Kasumi-1 (cell line): ENCODE data around the gene CFAP46.

Source experiments
- DNase-seq, 2 experiments: peaks; one replicate each; lab custom pipeline; 2025; lab: John Stamatoyannopoulos, UW

CFAP46 gene

DNA sequence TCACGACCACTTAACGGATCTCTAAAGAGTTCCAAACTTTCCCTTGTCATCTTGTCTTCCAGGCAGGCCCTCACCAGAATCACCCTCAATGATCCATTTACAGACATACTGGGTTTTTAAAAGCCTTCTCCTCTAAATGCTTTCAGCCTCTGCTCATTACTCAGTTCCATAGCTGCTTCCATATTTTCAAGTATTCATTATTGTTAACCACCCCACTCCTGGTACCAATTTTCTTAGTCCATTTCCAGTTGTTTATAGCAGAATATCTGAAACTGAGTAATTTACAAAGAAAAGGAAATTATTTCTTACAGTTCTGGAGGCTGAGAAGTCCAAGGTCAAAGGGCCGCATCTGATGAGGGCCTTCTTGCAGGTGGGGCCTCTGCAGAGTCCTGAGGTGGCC lies 100.0 kb downstream of the CFAP46 start:
- DNase-seq, result no peak

DNA sequence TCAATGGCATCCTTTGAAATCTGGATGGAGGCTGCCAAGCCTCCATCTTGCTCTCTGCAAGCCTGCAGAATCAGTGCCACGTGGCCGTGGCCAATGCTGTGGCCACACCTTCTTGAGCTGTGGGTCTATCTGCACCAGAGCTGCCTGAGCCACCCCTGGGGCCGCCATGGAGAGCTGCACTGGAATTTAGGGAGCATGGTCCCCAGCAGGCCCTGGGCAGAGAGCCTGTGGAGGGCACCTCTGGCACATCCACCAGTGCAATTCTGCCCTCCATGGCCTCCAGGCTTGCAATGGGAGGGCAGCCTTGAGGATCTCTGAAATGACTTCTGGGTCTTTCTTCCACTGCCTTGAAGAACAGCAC lies 100.8 kb downstream of the CFAP46 start:
- no peak for DNase-seq

DNA sequence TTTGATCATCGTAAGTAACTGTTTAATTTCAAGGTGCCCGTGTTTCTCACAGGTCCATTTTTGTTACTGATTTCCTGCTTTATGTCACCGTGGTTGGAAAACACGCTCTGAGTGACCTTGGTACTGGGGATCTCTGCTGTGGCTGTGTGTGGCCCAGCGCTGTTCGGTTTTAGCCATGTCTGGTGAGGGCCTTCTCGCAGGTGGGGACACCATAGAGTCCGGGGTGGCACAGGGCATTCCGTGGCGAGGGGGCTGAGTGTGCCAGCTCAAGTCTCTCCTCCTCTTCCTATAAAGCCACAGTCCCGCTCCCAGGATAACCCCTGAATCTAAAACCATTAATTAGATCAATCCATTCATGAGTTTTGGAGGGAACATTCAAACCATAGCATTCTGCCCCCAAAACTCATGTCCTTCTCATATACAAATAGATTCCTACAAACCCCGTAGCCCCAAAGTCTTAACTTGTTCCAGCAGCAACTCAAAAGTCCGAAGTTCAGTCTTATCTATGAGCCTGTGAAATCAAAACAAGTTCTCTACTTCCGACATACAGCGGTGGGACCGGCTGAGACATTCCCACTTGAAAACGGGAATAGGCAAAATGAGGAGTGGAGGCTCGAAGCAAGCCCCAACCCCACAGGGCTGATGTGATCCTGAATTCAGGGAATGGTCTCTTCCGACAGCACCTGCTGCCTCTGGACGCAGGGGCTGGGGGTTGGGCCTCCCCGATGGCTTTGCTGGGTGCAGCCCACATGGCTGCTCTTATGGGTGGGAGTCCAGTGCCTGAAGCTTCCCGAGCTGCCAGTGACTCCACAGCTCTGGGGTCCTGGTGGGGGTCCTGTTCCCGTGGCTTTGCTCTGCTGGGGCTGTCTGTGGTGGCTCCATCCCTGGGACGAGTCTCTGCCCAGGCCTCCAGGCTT lies 101.4 kb downstream of the CFAP46 start:
- no peak for DNase-seq

DNA sequence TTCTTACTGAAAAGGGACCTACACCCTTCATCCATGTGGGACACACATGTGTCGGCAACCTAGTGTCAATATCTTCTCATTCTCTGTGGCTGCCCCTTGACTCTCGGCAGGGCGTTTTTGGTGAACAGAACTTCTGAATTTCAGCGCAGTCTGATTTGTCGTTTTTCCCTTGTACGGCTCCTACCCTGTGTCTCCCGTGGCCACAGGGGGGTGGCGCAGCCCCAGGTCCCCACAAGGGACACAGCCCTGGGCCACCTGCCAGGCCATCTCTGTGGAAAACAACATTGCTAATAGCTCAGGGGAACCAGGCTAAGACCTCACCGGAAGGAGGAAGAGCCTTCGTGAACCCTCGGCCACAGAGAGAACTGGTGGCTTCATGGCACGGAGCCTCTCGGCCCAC lies 103.3 kb downstream of the CFAP46 start:
- DNase-seq, result no peak

DNA sequence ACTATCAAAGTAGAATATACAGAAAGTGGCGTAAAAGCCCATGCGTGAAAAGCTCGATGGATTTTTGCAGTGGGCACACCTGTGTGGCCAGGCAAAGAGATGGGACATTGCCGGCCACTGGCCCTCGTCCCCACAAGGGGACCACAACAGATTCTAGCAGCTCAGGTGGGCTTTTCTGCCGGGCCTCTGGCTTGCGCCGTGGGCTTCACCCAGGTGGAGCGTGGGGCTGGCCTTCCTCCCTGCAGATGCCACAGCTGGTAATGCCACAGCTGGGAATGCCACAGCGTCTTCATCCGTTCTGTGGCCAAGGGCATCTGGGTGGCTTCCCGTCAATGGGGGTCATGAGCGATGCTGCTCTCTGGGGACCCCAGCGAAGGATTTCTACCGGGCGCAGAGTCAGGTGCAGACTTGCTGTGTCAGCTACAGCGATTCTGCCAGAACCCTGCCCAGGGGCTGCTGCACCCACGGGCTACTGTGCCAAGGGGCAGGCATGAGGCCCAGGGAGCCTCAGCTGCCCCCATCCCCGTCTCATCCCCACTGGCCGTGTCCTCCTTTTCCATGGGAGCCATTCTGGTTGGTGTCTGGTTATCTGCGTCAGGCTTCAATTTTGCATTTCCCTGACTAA lies 103.9 kb downstream of the CFAP46 start:
- no peak for DNase-seq

DNA sequence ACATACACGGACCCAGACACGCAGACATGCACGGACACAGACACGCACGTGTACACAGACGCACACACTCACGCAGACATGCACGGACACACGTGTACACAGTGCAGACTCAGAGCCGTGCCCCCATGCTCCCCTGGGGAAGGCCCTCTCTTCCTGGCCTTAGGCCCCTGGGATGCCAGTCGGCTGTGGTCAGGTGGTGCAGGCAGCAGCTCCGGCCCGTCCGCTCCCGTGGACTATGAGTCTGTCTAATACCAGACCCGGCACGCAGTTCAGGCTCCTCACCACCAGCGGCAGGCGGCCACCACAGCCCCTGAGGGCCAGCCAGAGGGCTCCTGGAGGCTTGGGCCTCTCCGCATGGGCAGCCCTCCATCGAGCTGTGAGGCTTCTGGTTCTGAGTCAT lies 104.5 kb downstream of the CFAP46 start:
- DNase-seq, result no peak

DNA sequence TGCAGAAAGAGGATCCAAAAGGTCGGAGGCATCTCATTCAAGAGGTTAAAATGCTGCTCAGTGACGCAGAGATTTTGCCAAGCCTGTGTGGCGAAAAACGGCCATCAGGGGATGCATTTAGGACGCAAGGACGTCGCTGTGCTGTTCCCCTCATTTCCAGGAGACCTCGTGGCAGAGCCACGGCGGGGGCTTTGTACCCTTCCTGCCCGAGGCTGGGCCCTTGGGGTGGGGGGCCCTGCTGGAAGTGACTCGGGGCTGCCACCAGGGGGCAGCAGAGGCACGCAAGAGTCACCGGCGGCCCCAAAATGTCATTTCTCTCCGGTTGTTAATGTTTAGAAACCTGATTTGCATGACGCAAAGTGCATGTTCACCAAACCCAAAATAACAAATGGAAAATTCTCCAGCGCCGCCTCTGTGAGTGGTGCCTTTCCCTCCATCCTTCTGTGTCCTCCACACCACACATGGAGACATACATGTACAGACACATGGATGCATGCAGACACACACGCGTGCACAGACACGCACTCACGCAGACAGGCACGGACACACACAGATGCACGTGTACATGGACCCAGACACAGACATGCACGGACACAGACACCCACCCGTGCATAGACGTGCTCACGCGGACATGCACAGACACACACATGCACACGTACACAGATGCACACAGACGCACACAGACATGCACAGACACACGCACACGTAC lies 105.4 kb downstream of the CFAP46 start:
- DNase-seq, result peak; percentile 36 to 72

DNA sequence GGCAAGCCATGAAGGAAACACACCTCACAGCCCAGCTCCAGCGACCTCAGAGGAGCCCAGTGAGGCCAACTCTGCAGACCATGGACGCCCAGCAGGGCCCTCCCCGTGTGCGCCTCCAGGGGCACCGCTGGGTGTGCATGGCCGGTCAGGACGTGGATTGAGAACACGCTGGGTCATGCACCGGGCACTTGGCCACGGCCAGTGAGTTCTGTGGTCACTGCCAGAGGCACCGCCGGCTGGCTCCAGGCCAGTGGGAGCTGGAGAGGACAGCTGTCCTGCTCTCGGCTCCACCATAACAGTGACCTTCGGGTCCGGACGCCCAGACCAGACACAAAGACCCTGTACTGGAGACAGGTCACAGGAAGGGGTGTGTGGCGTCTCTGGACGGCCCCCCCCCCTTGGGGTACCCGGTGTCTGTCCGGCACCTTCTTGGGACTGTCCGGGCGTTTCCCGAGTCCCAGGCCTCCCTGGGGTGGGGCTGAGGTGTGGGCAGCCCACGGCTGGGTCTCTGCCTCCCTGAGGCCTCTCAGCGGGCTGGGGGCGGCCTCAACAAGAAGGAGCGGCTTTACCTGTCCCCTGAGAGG lies 106.0 kb downstream of the CFAP46 start:
- DNase-seq, result no peak

DNA sequence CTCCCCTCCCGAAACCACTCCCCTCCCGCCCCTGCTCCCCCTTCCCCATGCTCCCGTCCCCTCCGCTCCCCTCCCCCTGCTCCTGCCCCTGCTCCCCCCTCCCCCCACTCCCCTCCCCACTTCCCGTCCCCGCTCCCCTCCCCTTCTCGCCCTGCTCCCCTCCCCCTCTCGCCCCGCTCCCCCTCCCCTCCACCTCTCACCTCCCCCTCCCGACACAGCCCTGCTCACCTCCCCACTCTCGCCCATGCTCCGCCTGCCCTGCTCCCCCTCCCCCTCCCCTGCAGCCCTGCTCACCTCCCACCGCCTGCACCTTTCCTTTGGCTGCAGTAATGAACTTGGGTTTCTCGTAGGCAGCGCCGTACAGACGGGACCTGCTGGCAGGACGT lies 106.5 kb downstream of the CFAP46 start:
- DNase-seq, result no peak

DNA sequence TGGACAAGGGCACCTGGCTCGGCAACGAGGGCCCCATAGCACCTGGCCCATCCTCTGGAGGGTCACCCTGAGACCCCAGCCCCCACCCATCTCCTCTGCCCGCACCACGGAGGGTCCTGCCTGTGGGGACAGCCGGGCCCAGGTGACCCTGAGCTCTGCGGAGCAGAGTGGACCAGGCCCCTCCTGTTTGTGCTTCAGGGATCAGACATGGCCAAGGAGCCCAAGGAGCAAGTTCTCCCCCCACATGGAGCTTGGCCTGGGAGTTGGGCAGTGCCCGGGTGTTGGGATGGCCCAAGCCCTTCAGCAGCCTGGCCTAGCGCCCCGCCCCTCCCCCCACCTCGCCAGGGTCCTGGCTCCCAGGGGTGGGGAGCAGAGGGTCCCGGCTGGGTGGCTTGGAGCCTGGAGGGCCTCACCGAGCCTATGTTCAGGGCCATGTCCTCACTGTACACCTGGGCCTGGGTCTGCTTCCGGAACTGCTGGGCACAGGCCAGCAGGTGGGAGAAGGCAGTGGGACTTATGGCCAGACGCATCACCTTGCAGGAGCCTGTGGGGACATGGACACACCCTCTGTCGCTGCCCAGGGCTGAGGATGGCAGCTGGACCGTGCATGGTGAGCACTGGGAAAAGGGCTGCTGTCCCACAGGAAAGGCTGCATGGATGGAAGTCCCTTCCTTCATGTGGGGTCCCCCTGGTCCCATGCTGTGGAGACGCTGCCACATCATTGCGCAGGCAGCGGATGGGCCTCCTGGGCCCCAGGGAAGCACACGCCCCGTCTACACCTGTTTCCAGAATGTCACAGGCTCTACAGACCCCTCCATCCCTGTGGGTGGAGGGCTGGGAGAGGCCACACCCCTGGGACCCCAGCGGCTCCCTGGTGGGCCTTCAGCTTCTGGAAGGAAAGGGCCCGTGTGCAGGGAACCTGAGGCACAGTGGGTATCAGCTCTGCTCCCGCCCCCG lies 107.2 kb downstream of the CFAP46 start:
- DNase-seq, result no peak

DNA sequence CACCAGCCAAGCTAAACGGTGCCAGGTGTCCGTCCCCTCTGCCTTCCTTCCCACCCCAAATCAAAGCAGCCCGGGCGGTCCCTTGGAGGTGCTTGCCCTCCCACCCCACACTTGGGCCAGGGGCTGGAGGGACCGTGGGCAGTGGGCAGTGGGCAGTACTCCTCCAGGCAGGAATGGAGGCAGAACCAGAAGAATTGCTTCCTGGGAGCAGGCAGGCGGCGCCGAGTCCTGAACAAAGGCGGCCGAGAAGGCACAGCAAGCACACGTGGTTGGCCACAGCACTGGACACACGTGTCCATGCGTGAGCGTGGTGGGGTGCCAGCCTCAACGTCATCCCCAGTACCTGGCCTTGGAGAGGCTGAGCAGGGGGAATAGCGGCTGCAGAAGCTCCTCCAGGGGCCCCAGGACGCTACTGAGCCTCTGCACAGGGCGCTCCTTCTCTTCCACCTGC lies 108.0 kb downstream of the CFAP46 start:
- DNase-seq, result no peak

DNA sequence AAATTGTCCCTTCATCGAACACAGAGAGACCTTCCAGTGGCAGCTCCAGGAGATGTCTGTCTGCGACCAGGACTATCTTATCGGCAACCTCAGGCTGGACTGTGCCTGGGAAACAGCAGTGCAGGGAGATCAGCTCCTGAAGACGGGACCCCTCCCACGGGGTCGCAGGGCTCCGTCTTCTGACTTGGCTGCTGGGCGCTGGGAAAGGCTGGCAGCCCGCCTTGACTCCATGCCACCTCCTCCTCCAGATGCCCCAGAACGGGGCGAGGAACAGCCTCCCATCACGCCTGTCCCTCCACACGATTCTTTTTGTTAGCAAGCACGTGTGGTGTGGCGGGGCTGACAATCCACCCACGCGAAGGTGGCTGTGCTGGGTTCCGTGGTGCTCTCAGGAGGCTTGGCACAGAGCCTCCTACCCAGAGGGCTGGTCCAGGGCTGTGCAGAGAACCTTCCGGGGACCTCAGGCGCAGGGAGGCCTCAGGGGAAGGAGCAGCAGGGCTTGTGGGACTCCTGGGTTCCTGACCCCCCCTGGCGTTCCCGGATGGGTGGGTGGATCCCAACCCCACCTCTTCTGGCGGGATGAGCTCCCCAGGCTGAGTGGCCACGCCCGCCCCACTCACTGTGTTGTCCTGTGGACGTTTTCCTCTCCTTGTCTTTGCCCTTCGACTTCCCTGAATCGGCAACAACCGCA lies 108.8 kb downstream of the CFAP46 start:
- no peak for DNase-seq

DNA sequence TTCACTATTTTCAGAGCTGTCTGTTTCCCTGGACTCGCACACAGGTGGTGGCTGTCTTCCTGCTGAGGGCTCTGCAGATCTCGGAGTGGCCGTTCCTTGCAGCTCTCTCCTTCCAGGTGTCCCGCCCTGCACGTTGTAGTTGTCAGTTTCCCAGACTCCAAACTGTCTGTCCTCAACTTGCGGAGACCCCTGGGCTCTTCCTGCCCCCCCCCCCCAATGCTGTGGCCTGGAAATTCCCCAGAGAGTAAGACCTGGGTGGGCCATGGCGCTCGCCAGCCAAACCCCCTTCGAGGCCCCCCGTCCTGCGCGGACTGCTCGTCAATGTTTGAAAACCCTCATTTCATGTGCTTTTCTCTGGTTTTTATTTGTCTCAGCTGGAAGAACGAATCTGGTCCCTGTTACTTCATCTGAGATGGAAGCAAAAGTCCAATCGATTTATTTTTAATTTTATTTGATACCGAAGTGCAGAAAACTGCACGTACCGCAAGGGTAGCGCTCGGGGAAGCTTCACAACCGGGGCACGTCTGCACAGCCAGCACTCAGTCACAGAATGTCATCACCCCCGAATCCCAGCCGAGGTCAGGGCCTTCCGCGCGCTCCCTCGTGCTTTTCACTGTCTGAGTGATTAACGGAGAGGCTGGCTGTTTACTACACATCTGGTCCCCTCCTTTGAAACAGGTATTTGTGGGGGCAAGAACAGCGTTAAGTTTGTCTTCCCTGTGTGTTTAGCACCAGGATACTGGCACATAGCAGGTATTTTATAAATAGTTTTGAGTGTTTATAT lies 110.0 kb downstream of the CFAP46 start:
- no peak for DNase-seq

DNA sequence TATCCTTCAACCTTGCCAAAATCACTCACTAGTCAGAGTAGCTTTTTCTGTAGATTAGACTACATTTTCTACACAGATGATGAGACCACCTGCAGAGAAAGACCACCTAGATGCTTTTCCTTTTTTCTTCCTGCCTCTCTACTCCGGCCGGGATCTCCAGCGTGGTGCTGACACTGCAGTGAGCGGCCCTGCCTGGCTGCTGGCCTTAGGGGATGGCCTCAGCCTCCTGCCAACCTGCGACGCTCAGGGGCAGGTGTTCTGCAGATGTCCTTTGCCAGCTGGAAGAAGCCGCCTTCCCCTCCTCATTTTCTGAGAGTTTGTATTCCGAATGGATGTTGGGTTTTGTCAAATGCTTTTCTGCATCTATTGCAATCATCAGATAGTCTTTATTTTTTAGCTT lies 113.0 kb downstream of the CFAP46 start:
- no peak for DNase-seq

DNA sequence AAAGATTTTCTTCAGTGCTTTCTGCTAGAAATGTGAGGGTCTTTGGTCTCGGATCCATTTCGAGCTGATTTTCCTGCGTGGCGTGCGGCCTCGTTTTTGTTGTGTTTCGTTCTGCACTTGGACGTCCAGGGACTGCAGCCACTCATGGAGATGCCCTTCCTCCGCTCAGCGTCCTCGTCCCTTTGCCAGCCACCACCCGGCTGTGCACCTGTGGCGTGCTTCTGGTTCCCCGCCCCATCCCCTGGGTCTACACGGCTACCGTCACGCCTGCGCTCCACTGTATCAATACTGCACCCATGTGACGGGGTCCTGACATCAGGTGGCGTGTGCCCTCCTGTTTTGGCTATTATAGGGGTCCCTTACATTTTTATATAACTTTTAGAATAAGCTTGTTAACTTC lies 113.7 kb downstream of the CFAP46 start:
- no peak for DNase-seq

DNA sequence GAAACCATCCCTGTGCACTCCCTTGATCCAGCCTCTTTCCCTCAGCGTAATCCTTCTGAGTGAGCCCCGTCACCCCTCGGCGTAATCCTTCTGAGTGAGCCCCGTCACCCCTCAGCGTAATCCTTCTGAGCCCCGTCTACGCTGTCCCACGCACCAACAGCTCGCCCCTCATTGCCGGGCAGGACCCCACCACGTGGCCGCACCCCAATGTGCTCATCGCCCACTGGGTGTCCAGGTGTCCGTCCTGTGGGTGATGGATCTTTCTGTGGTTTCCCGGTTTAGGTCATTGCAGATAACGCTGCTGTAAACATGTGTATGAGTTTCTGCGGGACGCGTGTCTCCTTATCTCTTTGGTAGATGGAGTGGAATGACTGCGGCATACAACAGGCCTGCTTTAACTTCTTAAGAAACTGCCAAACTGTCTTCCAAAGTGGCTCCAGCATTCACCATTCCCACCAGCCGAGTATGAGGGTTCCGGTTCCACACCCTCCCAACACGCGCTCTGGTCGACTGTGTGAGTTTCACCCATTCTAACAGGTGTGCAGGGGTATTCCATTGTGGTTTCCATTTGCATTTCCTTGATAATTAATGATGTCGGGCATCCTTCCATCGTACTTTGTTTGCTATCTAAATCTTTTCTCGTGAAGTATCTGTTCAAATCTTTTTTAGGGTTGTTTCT lies 114.4 kb downstream of the CFAP46 start:
- no peak for DNase-seq

DNA sequence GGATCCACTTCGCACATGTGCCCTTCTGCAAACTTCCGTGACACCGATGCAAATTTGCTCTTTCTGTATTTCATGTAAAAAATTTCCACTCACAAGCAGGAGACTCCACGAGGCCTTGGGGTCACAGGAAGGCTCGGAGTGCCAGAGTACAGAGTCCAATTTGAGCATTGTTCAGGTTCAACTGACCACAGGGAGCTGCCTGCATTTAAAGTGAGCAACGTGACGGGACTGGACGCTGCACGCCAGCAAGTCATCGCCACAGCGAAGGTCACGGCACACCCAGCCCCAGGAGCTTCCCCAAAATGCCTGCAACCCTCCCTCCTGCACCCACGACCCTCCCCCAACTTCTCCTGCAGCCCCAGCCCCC lies 115.0 kb downstream of the CFAP46 start:
- no peak for DNase-seq

DNA sequence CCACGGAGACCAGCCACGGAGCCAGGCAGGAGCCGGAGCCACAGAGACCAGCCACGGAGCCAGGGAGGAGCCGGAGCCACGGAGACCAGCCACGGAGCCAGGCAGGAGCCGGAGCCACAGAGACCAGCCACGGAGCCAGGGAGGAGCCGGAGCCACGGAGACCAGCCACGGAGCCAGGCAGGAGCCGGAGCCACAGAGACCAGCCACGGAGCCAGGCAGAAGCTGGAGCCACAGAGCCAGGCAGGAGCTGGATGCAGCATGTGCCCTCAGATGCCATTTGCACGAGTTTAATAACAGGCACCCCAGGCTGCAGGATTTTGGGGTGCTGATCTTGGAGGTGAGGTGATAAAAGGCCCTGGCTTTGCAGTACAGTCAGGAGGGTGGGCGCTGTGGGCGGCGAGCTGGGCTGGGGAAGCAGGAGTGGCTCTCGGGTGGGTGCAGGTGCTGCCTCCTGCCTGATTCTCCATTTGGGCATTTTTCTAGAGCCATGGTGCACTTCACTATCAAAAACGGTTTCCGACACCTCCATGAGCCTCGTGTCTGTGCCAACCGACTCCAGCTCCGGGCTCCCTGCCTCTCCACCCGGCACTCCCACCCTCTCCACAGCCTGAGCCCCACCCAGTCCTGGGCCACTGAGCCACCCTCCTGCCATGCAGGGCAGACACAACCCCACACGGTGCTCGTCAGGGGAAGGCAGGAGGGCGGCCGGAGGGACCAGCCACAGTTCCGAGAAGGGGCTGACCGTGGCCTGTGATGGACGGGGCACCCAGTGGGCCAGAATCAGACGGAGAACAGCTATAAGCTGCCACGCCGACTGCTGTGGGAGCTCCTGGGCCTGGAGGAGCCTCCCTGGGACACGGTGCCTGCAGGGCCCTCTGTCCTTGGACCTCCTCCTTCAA lies 115.6 kb downstream of the CFAP46 start:
- DNase-seq, result no peak
